HepG2 (cell line): ENCODE results near the gene SIT1. TPM values are rescaled to one million over a fixed set of nuclear protein-coding genes. Genes with fewer than 3 reads are reported as not detected.

ENCODE experiments used
- AFF4 ChIP-seq: sonication (generic); formaldehyde crosslinking; IDR thresholded peaks from 2 replicates; pipeline ENCODE4 v1.4.0; 2020; ENCODE audit warnings: missing genetic modification reagents
- CCDC6 ChIP-seq: sonication (generic); formaldehyde crosslinking; IDR thresholded peaks from 2 replicates; pipeline ENCODE4 v1.8.1; 2022; ENCODE audit warnings: mild to moderate bottlenecking, missing genetic modification reagents, moderate library complexity
- DZIP1 ChIP-seq: sonication (generic); formaldehyde crosslinking; IDR thresholded peaks from 2 replicates; pipeline ENCODE4 v1.5.0; 2020; ENCODE audit warnings: mild to moderate bottlenecking, missing genetic modification reagents
- HDAC6 ChIP-seq: fragments of 200-600 bp; sonication (generic); IDR thresholded peaks from 2 replicates; pipeline ENCODE4 v1.7.0; 2017; ENCODE audit warnings: mild to moderate bottlenecking, antibody characterized with exemption, low read length, low read depth
- HES4 ChIP-seq: sonication (generic); formaldehyde crosslinking; IDR thresholded peaks from 2 replicates; pipeline ENCODE4 v1.9.0; 2021; ENCODE audit warnings: mild to moderate bottlenecking, missing genetic modification reagents, borderline replicate concordance
- HNRNPH1 ChIP-seq: fragments of 200-400 bp; formaldehyde crosslinking; optimal IDR thresholded peaks from 2 replicates; pipeline ENCODE3; 2017; ENCODE audit warnings: mild to moderate bottlenecking, low read depth, low read length
- IKZF1 ChIP-seq: fragments of 450-650 bp; IDR thresholded peaks from 2 replicates; pipeline ENCODE4 v1.7.1; 2016
- KLF11 ChIP-seq: IDR thresholded peaks from 2 replicates; pipeline ENCODE4 v1.6.1; 2016; ENCODE audit warnings: missing compliant biosample characterization
- NRL ChIP-seq: sonication (generic); formaldehyde crosslinking; IDR thresholded peaks from 2 replicates; pipeline ENCODE4 v1.5.0; 2020; ENCODE audit warnings: missing genetic modification reagents, mild to moderate bottlenecking, moderate library complexity, borderline replicate concordance
- XRCC5 ChIP-seq: fragments of 200-400 bp; formaldehyde crosslinking; optimal IDR thresholded peaks from 2 replicates; pipeline ENCODE3; 2017; ENCODE audit warnings: mild to moderate bottlenecking, low read length
- ZNF234 ChIP-seq: sonication (generic); formaldehyde crosslinking; conservative IDR thresholded peaks from 2 replicates; pipeline ENCODE4 v1.5.1; 2020; ENCODE audit warnings: mild to moderate bottlenecking, missing genetic modification reagents
- ZNF407 ChIP-seq: sonication (generic); formaldehyde crosslinking; IDR thresholded peaks from one replicate; pipeline ENCODE4 v1.5.1; 2020; ENCODE audit warnings: mild to moderate bottlenecking, missing genetic modification reagents; ENCODE audit errors: not compliant biosample characterization
- ZNF598 ChIP-seq: sonication (generic); formaldehyde crosslinking; IDR thresholded peaks from 2 replicates; pipeline ENCODE4 v1.5.1; 2020; ENCODE audit warnings: mild to moderate bottlenecking, missing genetic modification reagents, borderline replicate concordance
- ZNF709 ChIP-seq: sonication (generic); formaldehyde crosslinking; IDR thresholded peaks from 2 replicates; pipeline ENCODE4 v1.5.0; 2020; ENCODE audit warnings: mild to moderate bottlenecking, missing genetic modification reagents
- ZNF724P ChIP-seq: sonication (generic); formaldehyde crosslinking; IDR thresholded peaks from 2 replicates; pipeline ENCODE4 v1.8.0; 2022; ENCODE audit warnings: missing genetic modification reagents, borderline replicate concordance
- ZNF766 ChIP-seq: sonication (generic); formaldehyde crosslinking; IDR thresholded peaks from 2 replicates; pipeline ENCODE4 v1.5.0; 2020; ENCODE audit warnings: missing genetic modification reagents, borderline replicate concordance
- ZNF891 ChIP-seq: sonication (generic); formaldehyde crosslinking; IDR thresholded peaks from 2 replicates; pipeline ENCODE4 v1.5.0; 2020; ENCODE audit warnings: mild to moderate bottlenecking, missing genetic modification reagents
- polyA plus RNA-seq, 8 experiments: library from polyadenylated mRNA; depleted of rRNA in 3 of 8; stranded (reverse) in 7 of 8; unstranded in 1 of 8; fragments of >200 nt; fragmentation: Illumina TruSeq in 4 of 8; extraction: Trizol in 4 of 8; gene quantifications; 2 replicates each; pipeline versions ENCODE4 v1.2.1 to v1.2.3, GENCODE V29; 2011 to 2016; ENCODE audit warnings: low read depth in 4 of 8, missing spikeins in 1 of 8, mixed read lengths in 1 of 8; ENCODE audit not compliant: insufficient read depth in 1 of 8
- total RNA-seq, 5 experiments: library from RNA; depleted of rRNA; stranded (reverse); fragments of >200 nt; fragmentation: Illumina TruSeq; extraction: Trizol; gene quantifications; 2 replicates each; pipeline ENCODE4 v1.2.3, GENCODE V29; 2016; ENCODE audit warnings: low read depth in 1 of 5

The SIT1 gene
- total and polyA plus RNA-seq, 2 of the 13 experiments (the other 11 are each of a cell fraction or from before 2014, with no cell fraction given): 0.09 to 6.7 TPM

DNA sequence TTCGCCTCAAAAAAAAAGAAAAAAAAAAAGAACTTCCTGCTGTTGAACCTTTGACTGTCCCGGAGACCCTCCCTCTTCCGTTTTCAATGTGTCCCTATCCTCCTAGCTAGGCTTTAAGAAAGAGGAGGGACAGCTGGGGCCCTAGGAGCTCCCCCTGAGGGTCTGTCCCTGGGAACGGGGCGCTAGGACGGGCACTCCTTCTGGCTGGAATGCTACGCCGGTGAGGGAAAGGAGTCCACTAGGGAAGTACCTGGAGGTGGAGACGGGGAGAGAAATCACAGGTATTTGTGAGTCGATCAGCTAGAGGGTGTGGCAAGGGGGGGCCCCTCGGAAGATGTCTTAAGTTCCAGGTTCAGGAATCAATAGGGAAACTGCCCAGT lies 4.6 kb downstream of the SIT1 start (continued):
- no peak for TF ChIP-seq ZNF407 (CRISPR knock-in tag)
- TF ChIP-seq CCDC6 (CRISPR knock-in tag): no peak
- no peak for TF ChIP-seq DZIP1
- no peak for TF ChIP-seq HES4
- TF ChIP-seq NRL (CRISPR knock-in tag): no peak
- no peak for TF ChIP-seq ZNF598 (CRISPR knock-in tag)
- no peak for TF ChIP-seq HDAC6
- no peak for TF ChIP-seq ZNF724P (CRISPR knock-in tag)
- no peak for TF ChIP-seq XRCC5
- TF ChIP-seq ZNF891 (CRISPR knock-in tag): no peak
- no peak for TF ChIP-seq ZNF709 (CRISPR knock-in tag)
- TF ChIP-seq HNRNPH1: no peak
- no peak for TF ChIP-seq KLF11 (CRISPR knock-in tag)
- TF ChIP-seq IKZF1: no peak
- no peak for TF ChIP-seq AFF4 (CRISPR knock-in tag)
- TF ChIP-seq ZNF234 (CRISPR knock-in tag): 0 out of 2 replicates have a peak, but pooled peaks have one; percentile 31
- no peak for TF ChIP-seq ZNF766 (CRISPR knock-in tag)
